CD4-positive, CD25-positive, alpha-beta regulatory T cell (primary cell): ENCODE data around the gene GGA2. TPM values are rescaled to one million over a fixed set of nuclear protein-coding genes. Genes with fewer than 3 reads are reported as not detected.
"Not testable (repeated sequence)": the region's sequence is repeated elsewhere in the genome, so short reads cannot be mapped to it uniquely, and the experiment has no call there.

Experiments
- ATAC-seq, 2 donors: fragments of 150-1000 bp; cut with Tn5 transposase; one replicate each; pipeline ENCODE4 v1.10.0; 2021; ENCODE audit warnings: low read depth in 2 of 2, moderate number of reproducible peaks in 2 of 2, moderate library complexity in 1 of 2
- DNase-seq, 3 donors: peaks; one replicate each; pipeline versions ENCODE4 v3.0.0 to v3.0.0-alpha.2; 2012 to 2022; ENCODE audit warnings: mixed read lengths in 1 of 3
- H3K27ac ChIP-seq: one replicate; pipeline ENCODE4 v1.7.0; 2013; ENCODE audit warnings: mild to moderate bottlenecking, low read length; ENCODE audit not compliant: insufficient read depth, poor library complexity, severe bottlenecking
- H3K27me3 ChIP-seq: one replicate; pipeline ENCODE4 v1.7.0; 2013; ENCODE audit warnings: low read length; ENCODE audit not compliant: control insufficient read depth, insufficient read depth
- H3K36me3 ChIP-seq: one replicate; pipeline ENCODE4 v1.7.0; 2013; ENCODE audit warnings: mild to moderate bottlenecking, low read length, moderate library complexity; ENCODE audit not compliant: control insufficient read depth, insufficient read depth
- H3K4me1 ChIP-seq: 2 replicates; pipeline ENCODE4 v1.7.0; 2013; ENCODE audit warnings: mild to moderate bottlenecking, low read length; ENCODE audit not compliant: insufficient read depth, control insufficient read depth, poor library complexity, severe bottlenecking
- H3K4me3 ChIP-seq: one replicate; pipeline ENCODE4 v1.7.0; 2013; ENCODE audit warnings: low read depth, mild to moderate bottlenecking, low read length, moderate library complexity
- H3K9me3 ChIP-seq, 2 experiments: 1 replicate in 1 of 2; 2 replicates in 1 of 2; pipeline ENCODE4 v1.7.0; 2013; ENCODE audit warnings: low read length in 2 of 2, mild to moderate bottlenecking in 1 of 2, moderate library complexity in 1 of 2; ENCODE audit not compliant: control insufficient read depth in 2 of 2
- H3K27ac Mint-ChIP-seq, 3 donors: one replicate each; pipeline ENCODE4 v1.8.0; 2020 to 2022; ENCODE audit warnings: mild to moderate bottlenecking in 3 of 3, mixed read lengths in 3 of 3, moderate library complexity in 2 of 3
- H3K27me3 Mint-ChIP-seq: one replicate; pipeline ENCODE4 v1.8.0; 2022; ENCODE audit warnings: mild to moderate bottlenecking, mixed read lengths
- H3K36me3 Mint-ChIP-seq: one replicate; pipeline ENCODE4 v1.8.0; 2020; ENCODE audit warnings: mixed read lengths
- H3K4me1 Mint-ChIP-seq, 4 donors: one replicate each; pipeline ENCODE4 v1.8.0; 2020 to 2022; ENCODE audit warnings: mixed read lengths in 4 of 4, mild to moderate bottlenecking in 1 of 4
- H3K4me3 Mint-ChIP-seq, 4 donors: one replicate each; pipeline ENCODE4 v1.8.0; 2020 to 2022; ENCODE audit warnings: mild to moderate bottlenecking in 4 of 4, mixed read lengths in 4 of 4, moderate library complexity in 3 of 4
- H3K9me3 Mint-ChIP-seq, 7 donors: one replicate each; pipeline ENCODE4 v1.8.0; 2020 to 2022; ENCODE audit warnings: mixed read lengths in 7 of 7, mild to moderate bottlenecking in 3 of 7, moderate library complexity in 2 of 7
- polyA plus RNA-seq, 4 donors: library from polyadenylated mRNA; unstranded; fragments of 300-500 nt; fragmentation: Illumina TruSeq; gene quantifications; one replicate each; pipeline ENCODE4 v1.2.3, GENCODE V29; 2021
- total RNA-seq: library from RNA; stranded (reverse); gene quantifications from one replicate; pipeline ENCODE4 v1.2.3, GENCODE V29; 2022

Gene GGA2
- total and polyA plus RNA-seq, 5 donors from 2014 or later, result 46.5 to 109 (median 49.7) TPM

- ATAC-seq, result no peak
- no peak for DNase-seq
- no peaks in the 10 kb centered on the region for H3K27me3 ChIP-seq
- Mint-ChIP-seq H3K36me3 (peaks cover 39% of the 10 kb centered on the region), H3K9me3 (no peaks in the 10 kb centered on the region), H3K27ac (no peak overlapping the region), H3K4me1 (peaks cover 0 to 4% (median 0%) of the 10 kb centered on the region in 4 donors), H3K27me3 (no peaks in the 10 kb centered on the region), H3K4me3 (no peak overlapping the region)
- no peak overlapping the region for H3K27ac ChIP-seq
- H3K4me3 ChIP-seq, result no peak overlapping the region
- peaks cover 87% of the 10 kb centered on the region for H3K36me3 ChIP-seq
- no peaks in the 10 kb centered on the region for H3K9me3 ChIP-seq
- H3K4me1 ChIP-seq, result no peaks in the 10 kb centered on the region
Observed at GRCh38 chr16:23491490-23492391, 18.6 kb downstream of the GGA2 start.

GRCh38 chr16:23486480-23486879, 23.8 kb downstream of the GGA2 start:
- Histone ChIP-seq H3K9me3 (no peaks in the 10 kb centered on the region), H3K27me3 (no peaks in the 10 kb centered on the region), H3K36me3 (peaks cover 95% of the 10 kb centered on the region), H3K27ac (no peak overlapping the region), H3K4me1 (no peaks in the 10 kb centered on the region), H3K4me3 (no peak overlapping the region)
- H3K9me3 Mint-ChIP-seq, result no peaks in the 10 kb centered on the region
- no peaks in the 10 kb centered on the region for H3K4me1 Mint-ChIP-seq
- ATAC-seq (no peak), DNase-seq (no peak)
- H3K4me3 Mint-ChIP-seq, result no peak overlapping the region
- H3K27me3 Mint-ChIP-seq, result no peaks in the 10 kb centered on the region
- H3K27ac Mint-ChIP-seq, result no peak overlapping the region
- peaks cover 53% of the 10 kb centered on the region for H3K36me3 Mint-ChIP-seq

- Mint-ChIP-seq H3K9me3 (no peaks in the 10 kb centered on the region), H3K27me3 (no peaks in the 10 kb centered on the region), H3K4me3 (no peak overlapping the region), H3K36me3 (peaks cover 49% of the 10 kb centered on the region), H3K4me1 (no peaks in the 10 kb centered on the region), H3K27ac (no peak overlapping the region)
- Histone ChIP-seq H3K27me3 (no peaks in the 10 kb centered on the region), H3K4me3 (no peak overlapping the region), H3K9me3 (no peaks in the 10 kb centered on the region), H3K36me3 (peaks cover 93% of the 10 kb centered on the region), H3K27ac (no peak overlapping the region), H3K4me1 (no peaks in the 10 kb centered on the region)
- ATAC-seq (no peak), DNase-seq (no peak)
Observed at GRCh38 chr16:23485841-23486240, 24.5 kb downstream of the GGA2 start.

- Mint-ChIP-seq H3K4me1 (no peaks in the 10 kb centered on the region), H3K27me3 (no peaks in the 10 kb centered on the region), H3K36me3 (peaks cover 49% of the 10 kb centered on the region), H3K4me3 (no peak overlapping the region), H3K9me3 (no peaks in the 10 kb centered on the region), H3K27ac (no peak overlapping the region)
- Histone ChIP-seq H3K27ac (no peak overlapping the region), H3K27me3 (no peaks in the 10 kb centered on the region), H3K36me3 (peaks cover 94% of the 10 kb centered on the region), H3K4me1 (no peaks in the 10 kb centered on the region), H3K4me3 (no peak overlapping the region), H3K9me3 (no peaks in the 10 kb centered on the region)
- DNase-seq, result no peak
- ATAC-seq, result no peak
Observed at GRCh38 chr16:23485257-23485614, 25.1 kb downstream of the GGA2 start.

GRCh38 chr16:23484510-23485256, 25.6 kb downstream of the GGA2 start:
- H3K4me3 Mint-ChIP-seq, result no peak overlapping the region
- H3K27ac Mint-ChIP-seq, result no peak overlapping the region

GRCh38 chr16:23483492-23483891, 26.8 kb downstream of the GGA2 start:
- H3K27ac ChIP-seq, ATAC-seq, H3K27me3 ChIP-seq, DNase-seq, H3K4me3 Mint-ChIP-seq, H3K27me3 Mint-ChIP-seq, H3K4me1 Mint-ChIP-seq, H3K9me3 Mint-ChIP-seq, H3K4me3 ChIP-seq, H3K9me3 ChIP-seq, H3K4me1 ChIP-seq: not testable (repeated sequence)
- Mint-ChIP-seq H3K36me3 (peaks cover 58% of the 10 kb centered on the region), H3K27ac (peak overlapping the region in 2 of 3 donors; percentile 10 to 26)
- peaks cover 94% of the 10 kb centered on the region for H3K36me3 ChIP-seq

More at GRCh38 chr16:23484510-23485256, 25.6 kb downstream of the GGA2 start:
- no peaks in the 10 kb centered on the region for H3K27me3 ChIP-seq
- DNase-seq (no peak), ATAC-seq (no peak)
- no peak overlapping the region for H3K27ac ChIP-seq
- H3K36me3 Mint-ChIP-seq, result peaks cover 50% of the 10 kb centered on the region
- no peak overlapping the region for H3K4me3 ChIP-seq
- peaks cover 94% of the 10 kb centered on the region for H3K36me3 ChIP-seq
- no peaks in the 10 kb centered on the region for H3K9me3 Mint-ChIP-seq
- H3K9me3 ChIP-seq, result no peaks in the 10 kb centered on the region
- H3K27me3 Mint-ChIP-seq, result no peaks in the 10 kb centered on the region
- no peaks in the 10 kb centered on the region for H3K4me1 Mint-ChIP-seq
- no peaks in the 10 kb centered on the region for H3K4me1 ChIP-seq

- Histone ChIP-seq H3K27me3 (no peaks in the 10 kb centered on the region), H3K36me3 (peaks cover 90% of the 10 kb centered on the region), H3K4me1 (no peaks in the 10 kb centered on the region), H3K4me3 (no peak overlapping the region), H3K27ac (no peak overlapping the region), H3K9me3 (no peaks in the 10 kb centered on the region)
- Mint-ChIP-seq H3K4me1 (no peaks in the 10 kb centered on the region), H3K27ac (peak overlapping the region in 1 of 3 donors; percentile 48), H3K27me3 (no peaks in the 10 kb centered on the region), H3K4me3 (no peak overlapping the region), H3K9me3 (no peaks in the 10 kb centered on the region), H3K36me3 (peaks cover 61% of the 10 kb centered on the region)
- ATAC-seq (no peak), DNase-seq (no peak)
Observed at GRCh38 chr16:23482778-23483177, 27.5 kb downstream of the GGA2 start.
